Gastroesophageal sphincter (tissue), 4 donors: ENCODE results near the gene LINC01488. TPM values are rescaled to one million over a fixed set of nuclear protein-coding genes. Genes with fewer than 3 reads are reported as not detected.

ENCODE experiments used
- ATAC-seq: fragments of 150-250 bp; one replicate; pipeline ENCODE4 v1.9.1; 2016; ENCODE audit warnings: mild to moderate bottlenecking, moderate library complexity
- H3K27ac ChIP-seq, 4 donors: fragments of 200-600 bp; sonication (generic) in 3 of 4; 1 replicate in 3 of 4; 2 replicates in 1 of 4; pipeline ENCODE4 v1.5.1; 2016 to 2019
- H3K27me3 ChIP-seq: fragments of 200-600 bp; sonication (generic); one replicate; pipeline ENCODE4 v1.5.1; 2019
- H3K36me3 ChIP-seq, 2 donors: fragments of 200-600 bp; sonication (generic); one replicate each; pipeline ENCODE4 v1.5.1; 2019; ENCODE audit warnings: control low read depth in 1 of 2
- H3K4me1 ChIP-seq, 3 donors: fragments of 200-600 bp; sonication (generic); 1 replicate in 2 of 3; 2 replicates in 1 of 3; pipeline ENCODE4 v1.5.1; 2016 to 2019; ENCODE audit warnings: control low read depth in 2 of 3
- H3K4me3 ChIP-seq, 2 donors: fragments of 200-600 bp; sonication (generic); one replicate each; pipeline ENCODE4 v1.5.1; 2019; ENCODE audit warnings: mild to moderate bottlenecking in 1 of 2, moderate library complexity in 1 of 2
- H3K9me3 ChIP-seq, 3 donors: fragments of 200-600 bp; sonication (generic); one replicate each; pipeline ENCODE4 v1.5.1; 2017 to 2019; ENCODE audit warnings: control low read depth in 2 of 3
- EP300 ChIP-seq: sonication (generic); formaldehyde crosslinking; IDR thresholded peaks from one replicate; pipeline ENCODE4 v1.6.1; 2017; ENCODE audit warnings: antibody characterized with exemption, mild to moderate bottlenecking
- POLR2A ChIP-seq, 2 donors: fragments of 450-650 bp; IDR thresholded peaks; one replicate each; pipeline ENCODE4 v1.6.1; 2017; ENCODE audit warnings: antibody characterized with exemption in 2 of 2, mild to moderate bottlenecking in 2 of 2, moderate library complexity in 1 of 2
- POLR2AphosphoS5 ChIP-seq: sonication (generic); formaldehyde crosslinking; IDR thresholded peaks from one replicate; pipeline ENCODE4 v1.6.1; 2017; ENCODE audit warnings: antibody characterized with exemption
- WGBS, 2 donors: methylation state at CpG; one replicate each; pipeline ENCODE4 v1.1.5; 2018; ENCODE audit warnings: low coverage in 1 of 2; 5-methylcytosine and 5-hydroxymethylcytosine counted together
- total RNA-seq, 4 donors: library from RNA; depleted of rRNA; stranded (reverse); fragments of >200 nt; gene quantifications; one replicate each; pipeline ENCODE4 v1.1.0, GENCODE V29; 2016
- TF ChIP-seq, protein P1 (sequence below), 4 experiments: fragments of 200-600 bp in 2 of 4; fragments of 450-650 bp in 2 of 4; sonication (generic) in 1 of 4; IDR thresholded peaks; one replicate each; pipeline ENCODE4 v1.5.1; 2017 to 2019; ENCODE audit warnings: antibody characterized with exemption in 4 of 4, mild to moderate bottlenecking in 2 of 4, moderate library complexity in 2 of 4

Gene LINC01488
- total RNA-seq, 4 donors from 2014 or later, result not detected

DNA sequence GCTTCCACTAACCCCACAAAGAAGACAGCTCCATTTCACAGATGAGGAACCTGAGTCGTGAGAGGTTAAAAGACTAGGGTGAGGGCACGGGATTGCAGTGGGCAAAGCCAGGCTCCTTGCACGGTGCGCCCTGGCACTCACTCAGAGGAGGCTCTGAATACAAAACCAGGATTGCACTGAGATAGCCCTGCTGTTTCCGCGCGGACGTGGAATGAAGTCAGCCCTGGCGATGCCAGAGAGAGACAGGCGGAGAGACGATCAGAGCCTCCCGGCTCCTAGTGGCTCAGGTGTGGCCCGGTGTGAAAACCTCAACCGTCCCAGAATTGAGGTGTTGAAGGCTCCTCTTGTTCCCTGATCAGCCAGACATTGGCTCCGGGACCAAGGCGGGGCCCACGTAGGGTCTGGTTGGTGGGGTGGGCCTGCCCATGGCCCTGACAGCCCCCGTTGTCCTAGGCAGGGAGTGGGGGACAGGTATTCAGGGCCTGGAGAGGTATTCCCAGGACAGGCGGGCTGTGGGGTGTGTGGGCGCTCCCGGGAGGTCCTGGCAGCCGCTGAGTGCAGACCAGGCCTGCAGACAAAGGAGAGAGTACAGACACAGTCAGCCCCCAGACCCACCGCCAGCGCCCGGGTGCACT, 43.1 kb upstream of the LINC01488 start:
- peaks cover 0 to 12% (median 6%) of the 10 kb centered on the region in 3 donors for H3K4me1 ChIP-seq
- no peak for TF ChIP-seq POLR2A (IDR thresholded peaks at IDR 0.05)
- no peak for TF ChIP-seq EP300
- no peak for TF ChIP-seq POLR2AphosphoS5
- TF ChIP-seq, protein P1, sequence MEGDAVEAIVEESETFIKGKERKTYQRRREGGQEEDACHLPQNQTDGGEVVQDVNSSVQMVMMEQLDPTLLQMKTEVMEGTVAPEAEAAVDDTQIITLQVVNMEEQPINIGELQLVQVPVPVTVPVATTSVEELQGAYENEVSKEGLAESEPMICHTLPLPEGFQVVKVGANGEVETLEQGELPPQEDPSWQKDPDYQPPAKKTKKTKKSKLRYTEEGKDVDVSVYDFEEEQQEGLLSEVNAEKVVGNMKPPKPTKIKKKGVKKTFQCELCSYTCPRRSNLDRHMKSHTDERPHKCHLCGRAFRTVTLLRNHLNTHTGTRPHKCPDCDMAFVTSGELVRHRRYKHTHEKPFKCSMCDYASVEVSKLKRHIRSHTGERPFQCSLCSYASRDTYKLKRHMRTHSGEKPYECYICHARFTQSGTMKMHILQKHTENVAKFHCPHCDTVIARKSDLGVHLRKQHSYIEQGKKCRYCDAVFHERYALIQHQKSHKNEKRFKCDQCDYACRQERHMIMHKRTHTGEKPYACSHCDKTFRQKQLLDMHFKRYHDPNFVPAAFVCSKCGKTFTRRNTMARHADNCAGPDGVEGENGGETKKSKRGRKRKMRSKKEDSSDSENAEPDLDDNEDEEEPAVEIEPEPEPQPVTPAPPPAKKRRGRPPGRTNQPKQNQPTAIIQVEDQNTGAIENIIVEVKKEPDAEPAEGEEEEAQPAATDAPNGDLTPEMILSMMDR (IDR thresholded peaks at IDR 0.05), result no peak
- WGBS, 2 donors, result 65 to 100% methylated on average over 1 to 4 of the region's 25 CpGs
- H3K27me3 ChIP-seq, result no peaks in the 10 kb centered on the region
- no peaks in the 10 kb centered on the region for H3K36me3 ChIP-seq
- no peaks in the 10 kb centered on the region for H3K9me3 ChIP-seq
- no peak for ATAC-seq
- no peak overlapping the region for H3K27ac ChIP-seq
- H3K4me3 ChIP-seq, result no peak overlapping the region

DNA sequence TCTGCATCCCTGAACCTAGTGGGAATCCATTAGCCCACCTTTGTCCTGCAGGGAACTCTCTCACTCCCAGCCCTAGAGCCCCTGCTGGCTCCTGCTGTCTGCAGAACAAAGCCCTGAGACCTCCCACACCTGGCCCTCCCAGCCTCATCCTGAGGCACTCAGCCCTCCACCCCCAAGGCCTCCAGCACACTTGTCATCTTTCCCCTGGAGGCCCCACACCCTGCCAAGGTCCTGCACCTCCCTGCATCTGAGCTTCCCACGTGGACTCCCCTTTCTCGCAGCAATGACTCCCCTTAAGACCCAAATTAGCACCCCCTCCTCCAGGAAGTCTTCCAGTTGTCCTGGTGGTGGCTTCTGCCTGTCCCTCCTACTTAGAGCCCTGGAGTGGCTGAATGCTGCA, 42.3 kb upstream of the LINC01488 start:
- Histone ChIP-seq H3K27ac (no peak overlapping the region), H3K4me1 (peaks cover 0 to 19% (median 10%) of the 10 kb centered on the region in 3 donors), H3K4me3 (no peak overlapping the region), H3K36me3 (no peaks in the 10 kb centered on the region), H3K9me3 (no peaks in the 10 kb centered on the region), H3K27me3 (no peaks in the 10 kb centered on the region)
- ATAC-seq, result no peak
- TF ChIP-seq EP300 (no peak), POLR2A (IDR thresholded peaks at IDR 0.05) (no peak)
- TF ChIP-seq, protein P1 (IDR thresholded peaks at IDR 0.05), result no peak
- 83% methylated on average over 2 of the region's 2 CpGs; no CpG with 5 or more reads in 1 of the 2 donors for WGBS, 2 donors

GRCh38 chr11:69439651-69440464, 41.6 kb upstream of the LINC01488 start:
- no peak for ATAC-seq
- H3K27ac ChIP-seq, result no peak overlapping the region
- TF ChIP-seq POLR2A (IDR thresholded peaks at IDR 0.05) (no peak), EP300 (no peak), POLR2AphosphoS5 (no peak)
- TF ChIP-seq, protein P1 (IDR thresholded peaks at IDR 0.05), result no peak
- no peak overlapping the region for H3K4me3 ChIP-seq
- 96% methylated on average over 9 of the region's 13 CpGs; no CpG with 5 or more reads in 1 of the 2 donors for WGBS, 2 donors
- no peaks in the 10 kb centered on the region for H3K9me3 ChIP-seq
- no peaks in the 10 kb centered on the region for H3K27me3 ChIP-seq
- H3K4me1 ChIP-seq, result peaks cover 0 to 26% (median 15%) of the 10 kb centered on the region in 3 donors
- no peaks in the 10 kb centered on the region for H3K36me3 ChIP-seq

GRCh38 chr11:69440876-69441275, 40.6 kb upstream of the LINC01488 start:
- 100% methylated on average over 1 of the region's 6 CpGs; no CpG with 5 or more reads in 1 of the 2 donors for WGBS, 2 donors
- H3K27ac ChIP-seq, result no peak overlapping the region
- H3K27me3 ChIP-seq, result no peaks in the 10 kb centered on the region
- ATAC-seq, result no peak
- H3K36me3 ChIP-seq, result no peaks in the 10 kb centered on the region
- H3K4me3 ChIP-seq, result no peak overlapping the region
- TF ChIP-seq POLR2A (IDR thresholded peaks at IDR 0.05) (no peak), EP300 (no peak), POLR2AphosphoS5 (no peak)
- TF ChIP-seq, protein P1 (IDR thresholded peaks at IDR 0.05), result no peak
- peaks cover 0 to 32% (median 20%) of the 10 kb centered on the region in 3 donors for H3K4me1 ChIP-seq
- no peaks in the 10 kb centered on the region for H3K9me3 ChIP-seq
